ENCODE measurements around the gene JAZF1.

The JAZF1 gene

GRCh38 chr7:27955596-27955995, 225.0 kb downstream of the JAZF1 start:
- no peak overlapping the region for H3K27ac ChIP-seq (ENCODE audit: low read depth, low read length)
- H3K4me2 ChIP-seq (ENCODE audit: low read length): no peak overlapping the region
- no peaks in the 10 kb centered on the region for H3K27me3 ChIP-seq (ENCODE audit: control insufficient read depth, low read length)
- H3K9me2 ChIP-seq (replicated peaks; ENCODE audit: control insufficient read depth, low read length): no peaks in the 10 kb centered on the region
- H3K36me3 ChIP-seq (ENCODE audit: control insufficient read depth, low read length): no peaks in the 10 kb centered on the region
- no peaks in the 10 kb centered on the region for H4K20me1 ChIP-seq (ENCODE audit: control insufficient read depth, insufficient read depth, low read depth, low read length)
- no peaks in the 10 kb centered on the region for H3F3A ChIP-seq (ENCODE audit: control insufficient read depth, insufficient read depth)
- no peaks in the 10 kb centered on the region; the same call in 1 of the 2 replicates for H3K79me2 ChIP-seq (ENCODE audit: control insufficient read depth, low read length)
- H3K4me3 ChIP-seq (ENCODE audit: low read length): no peak overlapping the region
- H3K9me3 ChIP-seq (ENCODE audit: control insufficient read depth, insufficient read depth, low read length): no peaks in the 10 kb centered on the region
- no peak for TF ChIP-seq EZH2phosphoT487 (IDR thresholded peaks at IDR 0.05; ENCODE audit: borderline replicate concordance, low read length)
- TF ChIP-seq, protein P1, sequence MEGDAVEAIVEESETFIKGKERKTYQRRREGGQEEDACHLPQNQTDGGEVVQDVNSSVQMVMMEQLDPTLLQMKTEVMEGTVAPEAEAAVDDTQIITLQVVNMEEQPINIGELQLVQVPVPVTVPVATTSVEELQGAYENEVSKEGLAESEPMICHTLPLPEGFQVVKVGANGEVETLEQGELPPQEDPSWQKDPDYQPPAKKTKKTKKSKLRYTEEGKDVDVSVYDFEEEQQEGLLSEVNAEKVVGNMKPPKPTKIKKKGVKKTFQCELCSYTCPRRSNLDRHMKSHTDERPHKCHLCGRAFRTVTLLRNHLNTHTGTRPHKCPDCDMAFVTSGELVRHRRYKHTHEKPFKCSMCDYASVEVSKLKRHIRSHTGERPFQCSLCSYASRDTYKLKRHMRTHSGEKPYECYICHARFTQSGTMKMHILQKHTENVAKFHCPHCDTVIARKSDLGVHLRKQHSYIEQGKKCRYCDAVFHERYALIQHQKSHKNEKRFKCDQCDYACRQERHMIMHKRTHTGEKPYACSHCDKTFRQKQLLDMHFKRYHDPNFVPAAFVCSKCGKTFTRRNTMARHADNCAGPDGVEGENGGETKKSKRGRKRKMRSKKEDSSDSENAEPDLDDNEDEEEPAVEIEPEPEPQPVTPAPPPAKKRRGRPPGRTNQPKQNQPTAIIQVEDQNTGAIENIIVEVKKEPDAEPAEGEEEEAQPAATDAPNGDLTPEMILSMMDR (IDR thresholded peaks at IDR 0.05; ENCODE audit: low read depth, low read length, poor library complexity, severe bottlenecking): no peak
- no peaks in the 10 kb centered on the region for H3K4me1 ChIP-seq (ENCODE audit: control insufficient read depth, low read length)

GRCh38 chr7:27955011-27955410, 225.6 kb downstream of the JAZF1 start:
- TF ChIP-seq EZH2phosphoT487 (IDR thresholded peaks at IDR 0.05; ENCODE audit: borderline replicate concordance, low read length): no peak
- TF ChIP-seq, protein P1 (IDR thresholded peaks at IDR 0.05; ENCODE audit: low read depth, low read length, poor library complexity, severe bottlenecking): no peak
- Histone ChIP-seq H4K20me1 (ENCODE audit: control insufficient read depth, insufficient read depth, low read depth, low read length) (no peaks in the 10 kb centered on the region), H3K9me2 (replicated peaks; ENCODE audit: control insufficient read depth, low read length) (no peaks in the 10 kb centered on the region), H3K4me1 (ENCODE audit: control insufficient read depth, low read length) (no peaks in the 10 kb centered on the region), H3K9me3 (ENCODE audit: control insufficient read depth, insufficient read depth, low read length) (no peaks in the 10 kb centered on the region), H3K4me2 (ENCODE audit: low read length) (no peak overlapping the region), H3K36me3 (ENCODE audit: control insufficient read depth, low read length) (no peaks in the 10 kb centered on the region), H3K4me3 (ENCODE audit: low read length) (no peak overlapping the region), H3K27ac (ENCODE audit: low read depth, low read length) (no peak overlapping the region), H3F3A (ENCODE audit: control insufficient read depth, insufficient read depth) (no peaks in the 10 kb centered on the region), H3K27me3 (ENCODE audit: control insufficient read depth, low read length) (no peaks in the 10 kb centered on the region), H3K79me2 (ENCODE audit: control insufficient read depth, low read length) (no peaks in the 10 kb centered on the region; the same call in 1 of the 2 replicates)

DNA sequence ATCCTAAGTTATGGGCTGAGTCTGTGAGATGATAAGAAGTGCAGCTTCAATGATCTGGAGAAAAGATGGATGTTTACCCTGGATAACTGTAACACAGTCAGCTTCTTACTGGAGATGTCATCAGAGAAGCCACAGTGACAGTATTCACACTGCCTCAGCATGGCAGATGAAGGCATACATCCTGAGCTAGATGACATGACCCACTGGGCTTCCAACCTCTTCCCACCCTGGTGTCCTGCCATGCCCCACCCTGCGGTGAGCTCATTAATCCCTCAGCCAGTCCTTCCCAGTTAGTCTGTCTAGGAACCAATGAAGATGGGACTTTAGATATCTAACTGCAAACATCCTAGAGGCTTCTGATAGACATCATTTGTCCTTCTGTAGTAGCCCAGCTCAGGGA, 226.8 kb downstream of the JAZF1 start:
- Histone ChIP-seq H3K27me3 (ENCODE audit: control insufficient read depth, low read length) (no peaks in the 10 kb centered on the region), H3F3A (ENCODE audit: control insufficient read depth, insufficient read depth) (no peaks in the 10 kb centered on the region), H3K79me2 (ENCODE audit: control insufficient read depth, low read length) (no peaks in the 10 kb centered on the region; the same call in 1 of the 2 replicates), H3K4me1 (ENCODE audit: control insufficient read depth, low read length) (no peaks in the 10 kb centered on the region), H3K27ac (ENCODE audit: low read depth, low read length) (no peak overlapping the region), H3K4me3 (ENCODE audit: low read length) (no peak overlapping the region), H3K9me2 (replicated peaks; ENCODE audit: control insufficient read depth, low read length) (no peaks in the 10 kb centered on the region), H4K20me1 (ENCODE audit: control insufficient read depth, insufficient read depth, low read depth, low read length) (no peaks in the 10 kb centered on the region), H3K9me3 (ENCODE audit: control insufficient read depth, insufficient read depth, low read length) (no peaks in the 10 kb centered on the region), H3K36me3 (ENCODE audit: control insufficient read depth, low read length) (no peaks in the 10 kb centered on the region), H3K4me2 (ENCODE audit: low read length) (no peak overlapping the region)
- TF ChIP-seq, protein P1 (IDR thresholded peaks at IDR 0.05; ENCODE audit: low read depth, low read length, poor library complexity, severe bottlenecking): no peak
- TF ChIP-seq EZH2phosphoT487 (IDR thresholded peaks at IDR 0.05; ENCODE audit: borderline replicate concordance, low read length): no peak

Measured in DOHH2 (cell line).